BE2C (cell line): ENCODE results near the gene TBC1D24.

ENCODE experiments used
- DNase-seq: peaks from one replicate; pipeline ENCODE4 v3.0.0-alpha.2; 2020
- H3K27me3 ChIP-seq: fragments of 250-450 bp; sonication (Bioruptor Pico); 2 replicates; pipeline ENCODE4 v1.5.1; 2020; ENCODE audit warnings: mild to moderate bottlenecking
- H3K36me3 ChIP-seq: fragments of 250-450 bp; sonication (Bioruptor Pico); 2 replicates; pipeline ENCODE4 v1.5.1; 2020; ENCODE audit warnings: mild to moderate bottlenecking
- H3K4me1 ChIP-seq: fragments of 250-450 bp; sonication (Bioruptor Pico); 2 replicates; pipeline ENCODE4 v1.5.1; 2020
- H3K4me3 ChIP-seq: 2 replicates; pipeline ENCODE4 v1.5.1; 2011; ENCODE audit warnings: low read depth, low read length
- H3K9me3 ChIP-seq: fragments of 250-450 bp; sonication (Bioruptor Pico); 2 replicates; pipeline ENCODE4 v1.5.1; 2020
- CTCF ChIP-seq: IDR thresholded peaks from 2 replicates; pipeline ENCODE4 v1.5.1; 2012; ENCODE audit warnings: mild to moderate bottlenecking, low read depth, low read length

Gene TBC1D24

GRCh38 chr16:2527071-2527783 is 52.3 kb downstream of the TBC1D24 start:
- H3K4me3 ChIP-seq: no peak overlapping the region
- no peak for DNase-seq

DNA sequence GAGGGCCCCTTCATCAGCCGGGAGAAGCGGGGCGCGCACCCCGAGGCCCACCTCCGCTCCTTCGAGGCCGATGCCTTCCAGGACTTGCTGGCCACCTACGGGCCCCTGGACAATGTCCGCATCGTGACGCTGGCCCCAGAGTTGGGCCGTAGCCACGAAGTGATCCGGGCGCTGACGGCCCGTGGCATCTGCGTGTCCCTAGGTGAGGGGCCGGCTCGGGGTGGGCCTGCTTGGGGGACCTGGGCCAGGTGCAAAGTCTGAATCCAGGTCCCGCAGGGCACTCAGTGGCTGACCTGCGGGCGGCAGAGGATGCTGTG is 52.8 kb downstream of the TBC1D24 start:
- peaks cover 39% of the 10 kb centered on the region for H3K36me3 ChIP-seq

More at GRCh38 chr16:2527071-2527783, 52.3 kb downstream of the TBC1D24 start:
- no peak for TF ChIP-seq CTCF
- no peaks in the 10 kb centered on the region for H3K27me3 ChIP-seq
- H3K4me1 ChIP-seq: no peaks in the 10 kb centered on the region
- peaks cover 39% of the 10 kb centered on the region for H3K36me3 ChIP-seq
- H3K9me3 ChIP-seq: no peaks in the 10 kb centered on the region

GRCh38 chr16:2528161-2529060 is 53.5 kb downstream of the TBC1D24 start:
- DNase-seq: no peak
- Histone ChIP-seq H3K4me3 (no peak overlapping the region), H3K36me3 (peaks cover 34% of the 10 kb centered on the region), H3K9me3 (no peaks in the 10 kb centered on the region), H3K27me3 (no peaks in the 10 kb centered on the region), H3K4me1 (no peaks in the 10 kb centered on the region)
- TF ChIP-seq CTCF: no peak

More for the DNA sequence above, 52.8 kb downstream of the TBC1D24 start:
- no peak for DNase-seq
- Histone ChIP-seq H3K4me3 (no peak overlapping the region), H3K9me3 (no peaks in the 10 kb centered on the region), H3K4me1 (no peaks in the 10 kb centered on the region), H3K27me3 (no peaks in the 10 kb centered on the region)
- TF ChIP-seq CTCF: no peak

- no peak overlapping the region for H3K4me3 ChIP-seq
- peaks cover 26% of the 10 kb centered on the region for H3K36me3 ChIP-seq
- 0 out of 2 replicates have a peak, but pooled peaks have one; percentile 14 for TF ChIP-seq CTCF
- no peaks in the 10 kb centered on the region for H3K9me3 ChIP-seq
- peak; percentile 60 for DNase-seq
- H3K4me1 ChIP-seq: no peaks in the 10 kb centered on the region
- H3K27me3 ChIP-seq: no peaks in the 10 kb centered on the region
Measured at GRCh38 chr16:2529061-2529931, 54.4 kb downstream of the TBC1D24 start.

DNA sequence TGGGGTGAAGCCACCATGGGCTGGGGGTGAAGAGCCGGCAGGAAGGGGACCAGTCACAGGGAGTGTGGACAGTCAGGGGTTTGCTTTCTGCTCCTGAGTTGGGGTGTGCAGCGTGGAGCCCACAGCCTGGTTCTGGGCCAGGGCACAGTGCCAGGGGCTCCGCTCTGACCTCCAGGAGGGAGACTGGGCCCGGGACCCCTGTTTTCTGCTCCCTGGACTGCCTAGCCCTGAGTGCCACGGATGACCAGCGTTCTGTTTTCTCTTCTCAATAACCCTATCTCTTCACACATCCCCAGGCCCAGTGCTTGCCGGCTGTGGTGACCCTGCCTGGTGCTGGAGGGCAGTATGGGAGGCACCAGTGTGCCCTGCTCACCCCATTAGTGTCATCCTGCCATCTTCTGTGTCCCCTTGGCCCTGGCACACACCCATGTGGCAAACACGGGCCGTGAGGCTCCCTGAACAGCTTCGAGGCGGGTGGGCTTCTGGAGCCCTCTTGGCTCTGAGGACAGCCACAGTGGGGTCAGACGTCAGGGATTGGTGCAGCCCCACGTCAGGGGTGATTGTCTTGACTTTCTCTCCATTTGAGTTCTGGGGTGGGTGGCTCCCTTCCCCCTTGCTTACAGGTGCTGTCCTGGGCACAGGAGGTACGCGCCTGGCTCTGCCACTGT is 55.2 kb downstream of the TBC1D24 start:
- no peak for TF ChIP-seq CTCF
- no peak for DNase-seq
- H3K4me1 ChIP-seq: no peaks in the 10 kb centered on the region
- H3K4me3 ChIP-seq: no peak overlapping the region
- H3K36me3 ChIP-seq: peaks cover 18% of the 10 kb centered on the region
- no peaks in the 10 kb centered on the region for H3K9me3 ChIP-seq
- no peaks in the 10 kb centered on the region for H3K27me3 ChIP-seq
